ENCODE data around the gene KRTDAP. TPM values are rescaled to one million over a fixed set of nuclear protein-coding genes. Genes with fewer than 3 reads are reported as not detected.

KRTDAP gene
- total RNA-seq, 2 donors from 2014 or later: not detected

GRCh38 chr19:35498984-35499527 is 8.8 kb upstream of the KRTDAP start:
- Histone ChIP-seq H3K9me3 (no peaks in the 10 kb centered on the region), H3K4me3 (no peak overlapping the region), H3K27me3 (no peaks in the 10 kb centered on the region), H3K36me3 (no peaks in the 10 kb centered on the region), H3K27ac (no peak overlapping the region), H3K9ac (ENCODE audit: low read depth in 2 of 2, low read length in 2 of 2) (no peak overlapping the region), H3K4me1 (no peaks in the 10 kb centered on the region)
- intact Hi-C loops (cut with DNase I): loop anchor here (10.0 kb wide), 2 partner anchors 144 to 224 kb away; partner anchors contain the start of gene FFAR3
- no peak for TF ChIP-seq CTCF (IDR thresholded peaks at IDR 0.05)
- no peak for DNase-seq

GRCh38 chr19:35498220-35498619 is 8.0 kb upstream of the KRTDAP start:
- H3K27ac ChIP-seq: no peak overlapping the region
- no peaks in the 10 kb centered on the region for H3K27me3 ChIP-seq
- H3K4me3 ChIP-seq: no peak overlapping the region
- H3K36me3 ChIP-seq: no peaks in the 10 kb centered on the region
- no peak for TF ChIP-seq CTCF (IDR thresholded peaks at IDR 0.05)
- no peaks in the 10 kb centered on the region for H3K9me3 ChIP-seq
- DNase-seq: no peak
- intact Hi-C loops (cut with DNase I): loop anchor here (10.0 kb wide), 2 partner anchors 143 to 223 kb away; partner anchors contain the start of gene FFAR3
- H3K9ac ChIP-seq (ENCODE audit: low read depth in 2 of 2, low read length in 2 of 2): no peak overlapping the region
- H3K4me1 ChIP-seq: no peaks in the 10 kb centered on the region

- H3K9me3 ChIP-seq: no peaks in the 10 kb centered on the region
- intact Hi-C loops (cut with DNase I): loop anchor here (10.0 kb wide), 2 partner anchors 143 to 223 kb away; partner anchors contain the start of gene FFAR3
- no peak overlapping the region for H3K9ac ChIP-seq (ENCODE audit: low read depth in 2 of 2, low read length in 2 of 2)
- H3K4me3 ChIP-seq: no peak overlapping the region
- H3K27ac ChIP-seq: no peak overlapping the region
- H3K27me3 ChIP-seq: no peaks in the 10 kb centered on the region
- H3K36me3 ChIP-seq: no peaks in the 10 kb centered on the region
- no peaks in the 10 kb centered on the region for H3K4me1 ChIP-seq
- no peak for DNase-seq
- no peak for TF ChIP-seq CTCF (IDR thresholded peaks at IDR 0.05)
Observed at GRCh38 chr19:35497406-35497805, 7.1 kb upstream of the KRTDAP start.

GRCh38 chr19:35495107-35496064 is 5.1 kb upstream of the KRTDAP start:
- DNase-seq: peak; percentile 42
- peak; percentile 100 for TF ChIP-seq CTCF (IDR thresholded peaks at IDR 0.05)
- no peaks in the 10 kb centered on the region for H3K4me1 ChIP-seq
- H3K4me3 ChIP-seq: no peak overlapping the region
- no peaks in the 10 kb centered on the region for H3K27me3 ChIP-seq
- peak overlapping the region in 1 of 2 donors; percentile 4 for H3K9ac ChIP-seq (ENCODE audit: low read depth in 2 of 2, low read length in 2 of 2)
- intact Hi-C loops (cut with DNase I): loop anchor here (10.0 kb wide), 2 partner anchors 141 to 221 kb away; partner anchors contain the start of gene FFAR3
- H3K36me3 ChIP-seq: no peaks in the 10 kb centered on the region
- no peaks in the 10 kb centered on the region for H3K9me3 ChIP-seq
- no peak overlapping the region for H3K27ac ChIP-seq

- intact Hi-C loops (cut with DNase I): loop anchor here (10.0 kb wide), 2 partner anchors 139 to 219 kb away; partner anchors contain the start of gene FFAR3
- TF ChIP-seq CTCF (IDR thresholded peaks at IDR 0.05): no peak
- no peaks in the 10 kb centered on the region for H3K4me1 ChIP-seq
- no peaks in the 10 kb centered on the region for H3K27me3 ChIP-seq
- H3K9ac ChIP-seq (ENCODE audit: low read depth in 2 of 2, low read length in 2 of 2): no peak overlapping the region
- H3K36me3 ChIP-seq: no peaks in the 10 kb centered on the region
- no peaks in the 10 kb centered on the region for H3K9me3 ChIP-seq
- H3K4me3 ChIP-seq: no peak overlapping the region
- DNase-seq: no peak
- H3K27ac ChIP-seq: no peak overlapping the region
Observed at GRCh38 chr19:35493971-35494370, 3.7 kb upstream of the KRTDAP start.

All from colonic mucosa (tissue), 4 donors.